MG63 (cell line): ENCODE measurements around the gene DNAJB14. TPM values are rescaled to one million over a fixed set of nuclear protein-coding genes. Genes with fewer than 3 reads are reported as not detected.
A peak's percentile ranks its signal among the peaks of the same experiment; 100 is the strongest.
"Not testable (repeated sequence)": the region's sequence is repeated elsewhere in the genome, so short reads cannot be mapped to it uniquely, and the experiment has no call there.

Experiments
- DNase-seq: peaks from one replicate; pipeline ENCODE4 v3.0.0-alpha.2; 2020
- H3K27me3 ChIP-seq: fragments of 250-450 bp; sonication (Bioruptor Pico); 2 replicates; pipeline ENCODE4 v1.5.1; 2020; ENCODE audit warnings: mild to moderate bottlenecking, moderate library complexity
- H3K36me3 ChIP-seq: fragments of 250-450 bp; sonication (Bioruptor Pico); 2 replicates; pipeline ENCODE4 v1.5.1; 2020; ENCODE audit warnings: mild to moderate bottlenecking, moderate library complexity
- H3K4me3 ChIP-seq: fragments of 250-450 bp; sonication (Bioruptor Pico); 2 replicates; pipeline ENCODE4 v1.5.1; 2020; ENCODE audit warnings: mild to moderate bottlenecking, moderate library complexity
- H3K9me3 ChIP-seq: fragments of 250-450 bp; sonication (Bioruptor Pico); 2 replicates; pipeline ENCODE4 v1.5.1; 2020; ENCODE audit warnings: mild to moderate bottlenecking, moderate library complexity
- total RNA-seq: library from RNA; depleted of rRNA; stranded (reverse); fragments of >200 nt; shearing (Covaris generic); gene quantifications from 2 replicates; pipeline ENCODE4 v1.2.3, GENCODE V29; 2014; ENCODE audit warnings: low replicate concordance; rRNA removed

DNAJB14 gene
- 6.2 and 14.4 TPM in 2 replicates for total RNA-seq

DNA sequence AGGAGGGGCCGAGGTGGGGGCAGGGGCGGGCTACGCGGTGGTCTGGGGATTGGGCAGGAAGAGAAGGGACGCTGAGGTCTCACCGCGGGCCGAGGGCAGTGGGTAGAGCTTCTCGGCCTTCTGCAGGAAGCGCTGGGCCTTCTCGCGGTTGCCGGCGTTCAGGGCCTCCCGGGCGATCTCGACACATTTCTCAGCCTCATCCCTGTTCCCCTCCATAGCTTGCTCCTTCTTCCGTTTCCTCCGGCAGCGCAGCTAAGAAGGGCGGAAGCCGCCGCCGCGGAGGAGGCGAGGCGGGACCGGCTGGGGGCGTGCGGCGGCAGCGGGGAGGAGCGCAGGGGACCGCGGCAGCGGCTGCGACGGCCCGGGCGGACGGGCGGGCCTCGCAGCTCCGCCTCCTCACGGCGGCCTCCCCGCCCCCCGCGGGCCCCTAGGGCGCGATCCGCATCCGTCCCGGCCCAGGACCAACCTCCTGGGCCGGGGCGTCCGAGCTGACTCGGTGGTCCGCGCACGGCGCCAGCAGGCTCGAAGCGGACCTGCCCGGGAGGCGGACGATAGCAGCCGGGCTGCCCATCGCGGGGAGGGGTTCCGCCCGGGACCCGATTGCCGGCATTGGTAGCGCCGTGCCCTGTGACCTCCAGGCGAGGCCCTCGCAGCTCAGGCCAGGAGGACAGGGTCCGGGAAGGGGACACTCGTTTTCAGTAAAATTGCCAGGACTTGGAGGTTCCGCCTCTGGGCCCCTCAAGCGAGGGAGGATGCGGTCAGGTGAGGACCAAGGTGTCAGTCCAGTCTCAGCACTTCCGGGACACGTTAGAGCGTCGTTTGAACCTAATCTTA, at the start of gene DNAJB14:
DNAJB14 (minus strand) TSS at position 263 of the 834 bp plus-strand sequence; CDS start at position 216, 47 bp downstream.
- peak; percentile 75 for DNase-seq
- no peaks in the 10 kb centered on the region; the same call in 1 of the 2 replicates for H3K9me3 ChIP-seq
- peaks cover 29% of the 10 kb centered on the region for H3K36me3 ChIP-seq
- H3K27me3 ChIP-seq: no peaks in the 10 kb centered on the region
- H3K4me3 ChIP-seq: peak within 1 kb of the TSS; percentile 68

DNA sequence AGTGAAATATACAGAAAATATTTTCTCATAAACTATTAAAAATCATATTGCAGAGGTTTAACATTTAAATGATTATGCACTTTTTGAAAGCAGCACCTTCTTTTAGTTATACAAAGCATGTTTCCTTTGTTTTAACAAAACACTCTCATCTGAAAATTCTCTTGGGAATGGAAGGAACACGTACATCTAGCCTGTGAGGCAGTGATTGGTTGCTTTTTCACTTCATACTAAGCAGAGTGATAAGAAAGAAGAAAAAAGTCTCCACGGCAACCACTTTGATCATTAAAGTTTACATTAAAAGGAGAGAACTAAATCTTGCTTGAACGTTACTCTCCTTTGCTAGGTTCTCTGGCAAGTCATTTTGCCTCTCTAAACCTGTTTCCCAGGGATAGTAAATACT, 45.3 kb upstream of the DNAJB14 start:
- DNase-seq: no peak
- H3K9me3 ChIP-seq: no peaks in the 10 kb centered on the region
- H3K4me3 ChIP-seq: no peak overlapping the region
- no peaks in the 10 kb centered on the region for H3K27me3 ChIP-seq
- H3K36me3 ChIP-seq: no peaks in the 10 kb centered on the region

DNA sequence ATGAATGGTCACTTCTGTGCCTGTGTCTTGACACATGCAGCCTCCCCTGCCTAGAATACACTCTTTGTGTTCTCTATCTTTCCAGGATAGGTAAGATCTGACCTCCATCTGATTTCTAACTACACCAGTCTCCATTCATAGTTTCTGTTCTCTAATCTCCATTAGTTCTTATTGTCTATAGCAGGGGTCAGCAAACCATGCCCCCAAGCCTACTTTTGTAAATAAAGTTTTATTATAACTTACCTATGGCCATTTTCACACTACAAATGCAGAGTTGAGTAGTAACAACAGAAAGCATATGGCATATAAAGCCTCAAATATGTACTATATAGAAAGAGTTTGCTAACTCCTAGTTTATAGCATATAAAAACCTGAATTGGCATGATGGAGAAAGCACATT, 41.3 kb upstream of the DNAJB14 start:
- no peaks in the 10 kb centered on the region for H3K36me3 ChIP-seq
- H3K9me3 ChIP-seq: no peaks in the 10 kb centered on the region
- no peak for DNase-seq
- H3K4me3 ChIP-seq: no peak overlapping the region
- no peaks in the 10 kb centered on the region for H3K27me3 ChIP-seq

DNA sequence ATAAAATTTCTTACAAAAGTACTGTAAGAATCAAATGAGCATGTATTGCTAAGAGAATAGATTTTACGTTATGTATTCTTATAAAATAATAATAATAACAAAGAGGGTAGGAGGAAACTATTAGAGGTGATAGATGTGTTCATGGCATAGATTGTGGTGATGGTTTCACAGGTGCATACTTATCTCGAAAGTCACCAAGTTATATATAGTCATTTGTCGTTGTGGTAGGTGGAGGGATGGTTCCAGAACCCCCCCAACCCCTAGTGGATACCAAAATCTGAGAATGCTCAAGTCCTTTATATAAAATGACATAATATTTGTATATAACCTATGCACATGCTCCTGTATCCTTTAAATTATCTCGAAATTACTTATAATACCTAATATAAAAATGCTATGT, 40.4 kb upstream of the DNAJB14 start:
- Histone ChIP-seq H3K4me3 (no peak overlapping the region), H3K27me3 (no peaks in the 10 kb centered on the region)

DNA sequence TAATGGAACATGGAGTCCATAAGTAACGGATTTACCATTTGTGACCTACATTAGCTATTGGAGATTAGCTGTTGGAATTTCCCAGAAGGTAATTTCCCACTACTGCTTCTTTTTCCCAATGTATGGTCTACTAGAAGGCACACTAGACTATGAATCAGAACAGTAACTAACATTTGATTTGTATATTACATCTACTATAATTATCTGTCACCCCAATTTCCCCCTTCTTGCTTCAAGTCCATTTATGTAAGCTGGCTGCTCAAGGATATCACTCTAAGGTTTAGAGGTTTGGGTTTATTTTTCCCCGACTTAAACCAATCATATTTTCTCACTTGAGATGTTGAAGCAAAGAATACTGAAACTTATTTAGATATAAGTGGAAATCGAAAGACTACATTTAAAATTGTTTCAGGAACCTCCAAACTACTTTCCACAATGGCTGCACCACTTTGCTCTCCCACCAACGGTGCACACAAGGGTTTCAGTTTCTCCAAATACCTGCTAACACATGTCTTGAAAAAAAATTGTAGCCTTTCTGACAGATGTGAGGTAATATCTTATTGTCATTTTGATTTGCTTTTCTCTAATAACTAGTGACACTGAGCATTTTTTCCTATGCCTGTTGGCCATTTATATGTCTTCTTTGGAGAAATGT, 37.0 kb upstream of the DNAJB14 start:
- no peak overlapping the region for H3K4me3 ChIP-seq
- H3K36me3 ChIP-seq: no peaks in the 10 kb centered on the region
- no peak for DNase-seq
- no peaks in the 10 kb centered on the region for H3K27me3 ChIP-seq
- no peaks in the 10 kb centered on the region for H3K9me3 ChIP-seq

More for the DNA sequence above, 40.4 kb upstream of the DNAJB14 start:
- Histone ChIP-seq H3K36me3 (no peaks in the 10 kb centered on the region), H3K9me3 (no peaks in the 10 kb centered on the region)
- DNase-seq: no peak

DNA sequence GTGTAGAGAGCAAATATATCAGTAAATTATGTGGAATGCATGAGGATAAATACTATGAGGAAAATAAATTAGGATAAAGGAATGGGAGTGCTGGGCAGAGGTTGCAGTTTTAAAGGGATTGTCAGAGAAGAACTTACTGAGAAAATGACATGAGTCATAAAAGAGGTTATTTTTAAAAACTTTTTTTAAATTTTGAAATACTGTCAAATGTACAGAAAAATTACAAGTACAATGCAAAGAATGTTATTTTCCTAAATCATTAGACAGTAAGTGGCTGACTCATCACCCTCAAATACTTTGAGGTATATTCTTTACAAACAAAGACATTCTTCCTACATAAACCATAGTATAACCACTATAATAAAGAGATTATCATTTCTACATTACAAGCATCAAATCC, 33.5 kb upstream of the DNAJB14 start:
- no peak for DNase-seq
- Histone ChIP-seq H3K27me3 (no peaks in the 10 kb centered on the region), H3K36me3 (no peaks in the 10 kb centered on the region), H3K4me3 (no peak overlapping the region), H3K9me3 (no peaks in the 10 kb centered on the region)

DNA sequence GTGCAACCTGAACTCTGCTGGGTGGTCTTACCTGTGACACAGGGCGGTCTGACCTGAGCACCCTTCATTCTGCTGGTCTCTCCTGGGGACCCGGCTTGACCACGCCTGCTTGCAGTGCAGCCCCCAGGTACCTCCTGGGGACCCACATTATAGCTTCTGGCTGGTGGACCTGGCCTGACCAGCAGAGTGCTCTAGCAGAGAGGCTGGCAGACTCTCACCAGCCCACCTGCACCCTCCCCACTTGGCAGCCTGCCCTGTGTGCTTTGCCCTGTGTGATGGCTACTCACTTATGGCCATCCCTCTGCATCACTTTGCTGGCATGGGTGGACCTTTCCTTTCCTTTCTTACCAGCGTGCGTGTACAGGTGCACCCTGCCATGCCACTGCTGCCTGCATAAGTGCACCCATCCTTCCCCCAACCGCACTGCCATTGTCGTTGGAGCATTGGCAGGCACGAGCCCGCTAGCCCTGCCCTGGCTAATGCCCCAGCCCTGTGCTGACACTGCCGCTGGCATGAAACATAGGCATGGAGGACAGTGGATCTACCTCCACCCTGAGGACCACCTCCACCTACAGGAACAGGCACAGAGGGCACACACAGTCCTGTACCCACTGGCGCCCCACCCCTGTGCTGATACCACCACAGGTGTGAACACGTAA, 25.2 kb upstream of the DNAJB14 start:
- no peak for DNase-seq
- no peaks in the 10 kb centered on the region for H3K9me3 ChIP-seq
- no peaks in the 10 kb centered on the region for H3K36me3 ChIP-seq
- no peaks in the 10 kb centered on the region for H3K27me3 ChIP-seq
- H3K4me3 ChIP-seq: no peak overlapping the region

DNA sequence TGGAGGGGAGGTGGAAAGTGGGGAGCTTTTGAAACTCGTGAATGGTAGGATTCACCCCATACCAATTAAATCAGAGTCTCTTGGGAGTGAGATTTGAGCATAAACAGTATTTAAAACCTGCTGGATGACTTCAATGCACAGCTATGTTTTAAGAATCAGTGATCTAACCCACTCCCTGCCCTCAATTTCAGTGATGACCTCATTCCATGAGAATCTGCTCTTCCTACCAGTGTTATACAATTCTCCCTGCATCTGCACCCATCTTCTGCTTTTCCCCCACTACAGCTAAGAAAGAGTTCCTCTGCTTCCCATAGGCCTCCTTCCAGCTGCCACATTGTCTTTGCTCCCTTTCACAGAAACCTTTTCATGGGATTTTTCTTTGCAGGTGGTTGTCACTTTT, 21.9 kb upstream of the DNAJB14 start:
- H3K4me3 ChIP-seq: no peak overlapping the region

DNA sequence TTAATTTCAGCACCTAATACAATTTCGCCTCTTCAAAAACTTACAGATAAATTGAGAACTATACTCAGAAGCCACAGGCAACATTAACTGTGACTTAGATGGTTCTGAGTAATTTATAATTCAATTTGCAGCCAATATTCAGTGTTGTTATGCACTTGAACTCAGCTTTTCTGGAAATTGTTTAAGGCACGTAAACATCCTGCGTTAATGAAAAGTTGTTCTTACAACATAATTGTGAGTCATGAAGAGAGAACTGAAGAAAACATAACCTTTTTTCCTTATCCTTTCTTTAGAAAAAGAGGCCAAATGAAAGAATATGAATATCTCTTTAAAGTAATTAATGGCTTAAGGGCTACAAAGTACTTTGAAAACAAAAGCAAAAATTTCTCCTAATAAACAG, 20.3 kb upstream of the DNAJB14 start:
- no peaks in the 10 kb centered on the region for H3K9me3 ChIP-seq
- no peak for DNase-seq

More for the DNA sequence above, 21.9 kb upstream of the DNAJB14 start:
- Histone ChIP-seq H3K27me3 (no peaks in the 10 kb centered on the region), H3K36me3 (no peaks in the 10 kb centered on the region), H3K9me3 (no peaks in the 10 kb centered on the region)
- DNase-seq: peak; percentile 8

DNA sequence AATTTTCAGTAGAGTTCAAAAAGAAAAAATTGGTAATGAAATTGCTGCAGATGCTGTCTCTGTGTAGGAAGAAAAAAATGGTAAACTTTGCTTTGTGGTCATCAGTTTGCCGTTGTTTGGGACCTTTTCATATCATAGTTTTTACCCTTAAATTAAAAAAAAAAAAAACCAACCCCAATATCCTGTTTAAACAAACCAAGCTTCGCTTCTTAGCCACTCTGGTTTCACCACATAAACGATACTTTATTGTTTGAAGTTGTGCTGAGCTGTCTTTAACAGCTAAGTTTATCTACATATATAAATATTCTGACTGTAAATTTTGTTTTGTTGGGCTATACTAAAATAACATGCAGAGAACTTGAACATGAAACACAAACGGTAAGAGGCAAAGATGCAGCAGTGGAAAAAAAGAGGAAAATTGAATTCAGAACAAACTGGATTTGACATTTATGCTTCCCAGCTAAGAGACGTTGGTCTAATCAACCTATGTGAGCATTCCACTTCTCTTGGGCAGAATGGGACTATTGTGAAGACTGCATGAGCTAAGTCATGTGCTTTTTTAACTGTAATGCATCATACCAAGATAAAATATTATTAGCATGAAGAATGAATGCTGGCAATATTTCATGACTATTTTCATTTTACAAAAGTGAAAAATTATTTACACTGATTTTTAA, 19.4 kb upstream of the DNAJB14 start:
- H3K27me3 ChIP-seq: no peaks in the 10 kb centered on the region
- no peak overlapping the region for H3K4me3 ChIP-seq
- no peak for DNase-seq
- no peaks in the 10 kb centered on the region for H3K9me3 ChIP-seq
- H3K36me3 ChIP-seq: no peaks in the 10 kb centered on the region

More for the DNA sequence above, 20.3 kb upstream of the DNAJB14 start:
- no peaks in the 10 kb centered on the region for H3K27me3 ChIP-seq
- H3K4me3 ChIP-seq: no peak overlapping the region
- no peaks in the 10 kb centered on the region for H3K36me3 ChIP-seq

DNA sequence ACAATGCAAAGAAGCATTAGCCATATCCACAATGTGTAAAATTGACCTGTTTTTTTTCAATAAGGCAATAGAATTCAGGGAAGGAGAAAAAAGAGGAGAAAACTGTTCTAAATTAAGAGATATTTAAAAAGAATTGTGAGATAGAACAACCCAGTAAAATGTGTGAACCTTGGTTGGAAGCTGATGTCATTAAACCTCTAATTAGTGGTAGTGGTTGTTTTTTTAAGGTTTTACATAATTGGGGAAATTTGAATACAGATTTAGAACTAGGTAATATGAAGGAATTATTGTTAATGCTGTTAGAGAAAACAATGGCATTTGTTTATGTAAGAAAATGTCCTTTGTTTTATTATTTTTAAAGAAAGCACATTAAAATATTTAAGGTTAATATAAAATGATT, 18.8 kb upstream of the DNAJB14 start:
- no peaks in the 10 kb centered on the region for H3K9me3 ChIP-seq
- no peaks in the 10 kb centered on the region for H3K27me3 ChIP-seq
- H3K4me3 ChIP-seq: no peak overlapping the region
- no peak for DNase-seq
- H3K36me3 ChIP-seq: no peaks in the 10 kb centered on the region

DNA sequence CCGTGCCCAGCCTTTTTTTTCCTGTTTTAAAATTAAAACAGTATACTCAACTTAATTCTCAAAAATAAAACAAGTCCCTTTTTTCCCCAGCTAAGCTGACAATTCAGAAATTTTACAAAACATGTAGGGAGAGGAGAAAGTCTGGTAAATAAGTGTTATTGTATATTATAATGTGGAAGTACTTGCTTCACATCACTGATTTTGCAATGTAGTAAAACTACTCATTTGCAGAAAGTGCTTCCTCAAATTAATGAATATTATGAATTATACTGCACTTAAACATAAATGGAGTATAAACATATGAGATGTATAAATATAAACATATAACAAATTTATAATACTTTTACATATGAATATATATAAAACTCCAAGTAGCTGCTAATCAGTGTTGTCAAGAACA, 15.3 kb upstream of the DNAJB14 start:
- Histone ChIP-seq H3K4me3 (no peak overlapping the region), H3K36me3 (no peaks in the 10 kb centered on the region), H3K9me3 (no peaks in the 10 kb centered on the region), H3K27me3 (no peaks in the 10 kb centered on the region)
- no peak for DNase-seq

DNA sequence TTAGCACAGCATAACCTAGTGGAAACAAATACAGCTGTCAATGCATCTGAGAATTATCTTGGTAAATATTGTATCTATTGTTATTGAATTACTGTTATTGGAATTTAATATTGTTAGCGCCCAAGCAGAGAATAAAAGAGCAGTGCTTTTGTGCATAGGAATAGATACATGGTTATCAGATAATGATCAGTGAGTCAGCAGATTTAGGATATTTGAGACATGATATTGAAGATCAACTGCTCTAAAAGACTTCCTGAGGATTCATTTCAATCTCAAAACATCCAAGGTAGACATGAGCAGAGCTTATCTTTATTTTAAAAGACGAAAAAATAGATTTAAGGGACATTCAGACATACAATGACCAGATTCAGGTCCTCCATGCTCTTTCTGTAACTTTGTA, 14.2 kb upstream of the DNAJB14 start:
- Histone ChIP-seq H3K36me3 (no peaks in the 10 kb centered on the region), H3K27me3 (no peaks in the 10 kb centered on the region), H3K9me3 (no peaks in the 10 kb centered on the region), H3K4me3 (no peak overlapping the region)
- no peak for DNase-seq

DNA sequence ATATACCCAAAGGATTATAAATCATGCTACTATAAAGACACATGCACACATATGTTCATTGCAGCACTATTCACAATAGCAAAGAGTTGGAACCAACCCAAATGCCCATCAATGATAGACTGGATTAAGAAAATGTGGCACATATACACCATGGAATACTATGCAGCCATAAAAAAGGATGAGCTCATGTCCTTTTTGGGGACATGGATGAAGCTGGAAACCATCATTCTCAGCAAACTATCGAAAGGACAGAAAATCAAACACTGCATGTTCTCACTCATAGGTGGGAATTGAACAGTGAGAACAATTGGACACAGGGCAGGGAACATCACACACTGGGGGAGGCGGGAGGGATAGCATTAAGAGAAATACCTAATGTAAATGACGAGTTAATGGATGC, 11.8 kb upstream of the DNAJB14 start:
- not testable (repeated sequence) for H3K36me3 ChIP-seq, DNase-seq, H3K4me3 ChIP-seq, H3K9me3 ChIP-seq, H3K27me3 ChIP-seq

DNA sequence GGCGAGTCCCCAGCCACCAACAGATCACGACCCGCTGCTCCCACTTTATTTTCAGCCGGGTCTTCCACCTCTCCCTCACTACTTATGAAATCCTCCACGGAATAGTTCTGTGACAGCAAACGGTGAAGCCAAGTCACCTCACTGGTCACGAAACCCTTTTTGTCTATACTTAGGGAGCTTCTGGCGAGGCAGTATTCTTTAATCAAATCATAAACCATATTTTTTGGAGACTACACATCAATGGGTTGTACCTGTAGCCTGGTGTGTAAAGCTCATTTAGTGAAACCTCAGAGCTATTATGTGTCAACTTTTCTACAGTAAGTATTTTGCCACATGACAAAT, 4.5 kb upstream of the DNAJB14 start:
- peak overlapping the region; percentile 86 for H3K4me3 ChIP-seq
- H3K9me3 ChIP-seq: no peaks in the 10 kb centered on the region
- no peak for DNase-seq
- peaks cover 24% of the 10 kb centered on the region for H3K36me3 ChIP-seq
- H3K27me3 ChIP-seq: no peaks in the 10 kb centered on the region

DNA sequence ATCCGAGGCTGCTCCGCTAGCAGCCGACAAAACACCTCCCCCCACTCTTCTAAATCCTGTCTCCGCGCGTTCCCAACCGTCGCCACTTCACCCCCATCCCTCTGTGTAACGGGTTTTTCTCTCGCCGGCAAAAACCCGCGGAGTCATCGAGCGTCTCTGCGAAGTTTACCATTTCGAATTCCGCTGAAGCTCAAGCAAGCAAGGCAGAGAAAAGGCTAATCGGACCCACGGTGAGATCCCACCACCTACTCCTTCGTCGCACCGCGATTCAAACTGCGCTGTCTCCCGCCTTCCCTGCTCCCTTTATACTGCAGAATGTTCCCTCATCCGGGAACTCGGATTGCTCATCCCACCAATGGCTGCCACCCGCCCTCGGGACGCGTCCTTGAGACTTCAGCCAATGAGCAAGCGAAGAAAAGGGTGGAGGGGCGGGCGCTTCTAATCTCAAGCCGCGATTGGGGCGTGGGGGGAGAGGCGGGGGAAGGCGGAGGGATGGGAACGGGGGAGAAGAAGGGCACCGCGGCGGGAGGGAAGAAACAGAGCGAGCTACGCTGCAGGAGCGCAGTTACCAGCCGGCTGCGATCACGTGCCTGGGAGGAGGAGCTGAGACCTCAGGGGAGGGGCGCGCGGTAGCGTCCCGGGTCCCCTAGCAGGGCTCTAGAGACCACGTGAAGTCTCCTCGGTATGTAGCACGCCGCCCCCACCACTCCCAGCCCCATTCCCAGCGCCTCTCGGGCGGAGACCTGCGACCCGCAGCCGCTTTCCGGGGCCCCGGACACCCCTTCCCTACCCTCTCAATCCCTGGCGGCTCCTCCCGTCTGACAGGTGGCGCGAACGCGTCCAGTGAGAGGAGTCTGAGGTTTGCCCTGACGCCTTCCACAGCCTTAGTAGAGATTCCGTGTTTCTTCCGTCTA, 3.8 kb upstream of the DNAJB14 start, which contains the start of gene H2AZ1:
H2AZ1 (minus strand) TSS at position 277 of the 914 bp plus-strand sequence; CDS start at position 172, 105 bp downstream.
- H3K27me3 ChIP-seq: no peaks in the 10 kb centered on the region
- DNase-seq: peak; percentile 96
- no peaks in the 10 kb centered on the region for H3K9me3 ChIP-seq
- peak within 1 kb of the TSS; percentile 86 for H3K4me3 ChIP-seq
- H3K36me3 ChIP-seq: peaks cover 24% of the 10 kb centered on the region
